ENCODE measurements around the gene GALNT10.
A peak's percentile ranks its signal among the peaks of the same experiment; 100 is the strongest.

Gene GALNT10

DNA sequence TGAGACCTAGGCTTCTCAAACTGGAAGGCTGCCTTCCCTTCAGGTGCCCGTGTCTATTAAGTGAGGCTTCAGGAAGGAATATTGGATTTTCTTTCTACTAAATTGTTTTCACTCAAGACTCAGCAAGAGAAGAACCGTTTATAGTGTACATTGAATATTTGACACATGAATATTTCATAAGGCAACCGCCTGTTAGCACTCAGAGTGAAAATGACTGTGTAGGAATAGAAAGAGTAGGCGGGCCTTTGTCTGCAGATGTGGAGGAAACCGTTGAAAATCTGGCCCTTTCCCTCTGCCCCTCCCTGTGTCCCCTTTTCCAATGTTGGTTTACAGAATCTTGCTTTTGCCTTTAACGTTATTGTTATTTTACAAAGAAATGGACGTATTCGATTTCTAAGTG is 261.4 kb downstream of the GALNT10 start:
- no peak for DNase-seq

DNA sequence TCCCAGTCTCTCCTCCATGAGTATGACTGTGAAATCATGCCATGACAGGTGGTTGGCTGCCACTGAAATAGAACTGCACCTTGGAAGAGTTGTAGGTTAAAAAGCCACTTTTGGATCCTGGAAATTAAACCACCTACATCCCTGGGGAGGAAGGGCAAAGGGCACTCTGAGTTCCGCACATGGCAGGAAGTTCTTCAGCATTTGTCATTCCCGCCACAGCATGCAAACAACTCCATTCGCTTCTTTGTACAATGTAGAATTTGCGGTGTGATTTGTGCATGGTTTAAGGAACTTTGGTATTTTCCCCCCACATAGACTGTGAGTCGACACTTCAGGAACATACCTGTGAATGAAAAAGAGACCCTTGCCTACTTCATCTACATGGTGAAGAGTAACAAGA is 265.1 kb downstream of the GALNT10 start:
- DNase-seq, result no peak

DNA sequence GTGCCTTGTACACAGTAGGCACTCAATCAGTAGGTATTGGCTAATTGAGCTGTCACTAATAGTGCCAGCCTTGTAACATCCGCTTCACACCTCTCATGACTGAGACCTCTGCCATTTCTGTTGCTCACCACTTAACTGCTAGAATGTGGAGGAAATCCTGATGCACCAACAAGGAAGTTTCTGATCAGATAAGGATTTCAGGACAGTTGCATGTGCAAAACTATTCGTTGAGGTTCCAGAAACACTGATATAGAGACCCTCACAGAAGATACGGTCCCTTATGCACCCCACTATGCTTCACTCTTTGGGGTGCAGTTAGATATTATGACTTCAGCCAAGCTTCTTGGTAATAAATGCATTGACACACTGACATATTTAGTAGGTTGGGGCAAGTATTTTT is 266.0 kb downstream of the GALNT10 start:
- DNase-seq, result no peak

DNA sequence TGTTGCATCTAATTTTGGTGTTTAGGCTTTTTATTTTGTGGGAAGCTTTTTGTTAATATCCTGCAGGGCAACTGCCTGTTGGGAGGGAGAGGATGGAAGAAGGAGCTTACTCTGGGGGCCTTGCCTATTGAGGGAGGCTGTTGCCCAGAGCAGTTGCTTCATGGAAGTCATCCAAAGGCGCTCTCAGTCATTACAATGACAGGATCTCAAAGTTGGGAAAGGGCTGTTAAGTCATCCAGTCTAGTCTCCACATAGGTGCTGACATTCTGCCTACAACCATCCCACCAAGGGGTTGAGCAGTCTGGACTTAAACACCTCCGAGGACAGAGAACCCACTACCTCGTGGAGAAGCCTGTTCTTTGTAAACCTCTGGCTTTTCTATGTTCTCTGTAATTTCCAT is 268.5 kb downstream of the GALNT10 start:
- no peak for DNase-seq

DNA sequence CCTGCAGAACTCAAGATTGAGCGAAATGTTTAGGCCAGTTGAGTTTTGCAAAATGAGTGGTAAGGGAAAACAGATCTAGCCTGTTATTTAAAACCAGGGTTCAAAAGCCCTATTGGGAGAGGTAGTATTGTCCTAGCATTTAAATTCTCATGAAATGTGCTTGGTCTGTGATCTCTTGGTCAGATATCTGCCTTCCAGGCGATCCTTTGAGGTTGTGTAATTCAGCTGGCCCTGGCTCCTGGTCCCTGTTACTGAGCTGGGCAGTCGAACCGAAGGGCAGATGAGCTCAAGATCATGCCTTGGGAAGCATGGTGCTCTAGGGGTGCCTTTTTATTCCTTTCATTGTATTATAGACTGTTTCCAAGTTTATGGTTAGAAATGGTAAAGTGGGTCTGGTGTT is 269.6 kb downstream of the GALNT10 start:
- DNase-seq, result no peak

DNA sequence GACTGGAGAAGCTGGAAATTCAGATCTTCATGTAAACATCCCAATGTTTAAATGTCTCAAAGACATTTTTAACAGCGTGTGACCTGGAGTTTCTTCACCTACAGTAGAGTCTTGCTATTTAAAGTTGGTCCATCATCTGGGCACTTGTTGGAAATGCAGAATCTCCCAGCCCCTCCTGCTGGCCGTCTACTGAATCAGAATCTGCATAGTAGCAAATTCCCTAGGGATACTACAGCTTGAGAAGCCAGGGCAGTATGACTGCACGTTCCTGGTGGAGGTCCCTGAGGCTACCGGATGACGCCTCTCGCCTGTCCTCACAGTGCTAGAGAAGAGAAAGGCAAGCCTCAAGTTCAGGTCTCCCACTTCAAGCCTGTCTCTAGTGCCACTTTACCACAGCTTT is 271.0 kb downstream of the GALNT10 start:
- no peak for DNase-seq

DNA sequence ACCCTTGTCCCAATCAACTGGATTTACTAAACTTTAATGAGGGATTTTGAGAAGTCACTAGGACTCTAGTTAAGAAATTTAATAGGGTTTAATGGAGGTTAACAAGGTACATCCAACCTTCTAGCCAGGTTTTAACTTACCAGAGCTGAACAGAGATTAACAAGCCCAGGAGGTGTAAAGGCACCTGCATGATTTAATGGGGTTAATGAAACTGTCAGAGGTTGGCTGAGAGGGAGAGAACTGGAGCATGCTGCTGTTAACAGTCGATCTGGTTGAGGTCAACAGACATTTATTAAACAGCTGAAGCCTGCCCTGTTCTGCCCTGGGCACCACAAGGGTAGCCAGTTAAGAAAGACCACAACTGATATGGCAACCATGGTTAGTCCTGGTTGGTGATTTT is 273.9 kb downstream of the GALNT10 start:
- DNase-seq, result no peak

DNA sequence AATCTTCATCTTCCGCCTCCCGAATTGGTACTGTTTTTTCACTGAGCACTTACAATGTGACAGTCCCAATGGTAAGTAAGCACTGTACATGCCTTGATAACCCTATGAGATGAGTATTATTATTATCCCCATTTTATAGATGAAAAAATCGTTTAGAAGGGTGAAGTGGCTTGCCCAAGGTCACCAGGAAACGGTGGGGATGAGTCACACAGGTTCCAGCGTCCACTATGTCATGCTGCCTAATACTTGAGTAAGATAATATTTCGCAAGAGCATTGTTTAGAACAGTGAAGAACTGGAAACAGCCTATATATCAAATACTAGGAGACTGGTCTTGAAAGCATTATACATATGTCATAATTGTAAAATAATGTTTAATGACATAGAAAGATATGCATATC is 274.6 kb downstream of the GALNT10 start:
- no peak for DNase-seq

DNA sequence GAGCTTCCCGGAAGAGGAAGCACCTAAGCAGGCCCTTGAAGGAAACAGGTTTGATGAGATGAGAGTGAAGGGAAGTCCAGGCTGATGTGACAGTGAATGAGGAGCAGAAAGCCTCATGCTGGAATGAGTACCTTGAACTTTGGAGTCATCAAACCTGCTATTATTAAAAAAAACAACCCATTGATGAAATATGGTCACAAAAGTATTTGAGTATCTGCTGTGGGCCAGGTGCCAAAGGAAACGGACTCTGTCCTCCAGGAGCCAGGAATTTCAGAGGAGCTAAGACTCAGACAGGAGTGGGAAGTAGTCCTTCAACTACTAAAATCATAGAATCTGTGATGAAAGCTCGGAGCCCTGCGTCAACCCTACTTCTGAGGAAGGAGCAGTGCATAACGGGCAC is 275.6 kb downstream of the GALNT10 start:
- DNase-seq, result no peak

DNA sequence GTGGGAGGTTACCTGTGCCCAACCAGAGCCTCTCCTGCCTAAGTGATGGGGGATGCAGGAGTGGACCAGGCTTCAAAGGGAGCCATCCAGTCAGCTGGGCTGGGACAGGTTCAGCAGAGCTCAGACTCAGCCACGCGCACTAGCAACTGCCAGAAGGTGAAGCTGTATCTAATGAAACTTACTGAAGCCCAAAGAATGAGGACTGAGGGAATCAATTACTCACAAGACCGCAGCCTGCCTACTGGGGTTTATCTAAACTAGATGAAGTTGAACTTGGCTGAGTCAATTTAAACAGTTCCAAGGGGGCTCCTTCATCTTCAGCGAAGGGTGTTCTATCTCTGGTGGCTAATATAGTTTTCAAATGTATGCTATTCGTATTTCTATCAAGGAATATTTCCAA is 276.1 kb downstream of the GALNT10 start:
- DNase-seq, result no peak

DNA sequence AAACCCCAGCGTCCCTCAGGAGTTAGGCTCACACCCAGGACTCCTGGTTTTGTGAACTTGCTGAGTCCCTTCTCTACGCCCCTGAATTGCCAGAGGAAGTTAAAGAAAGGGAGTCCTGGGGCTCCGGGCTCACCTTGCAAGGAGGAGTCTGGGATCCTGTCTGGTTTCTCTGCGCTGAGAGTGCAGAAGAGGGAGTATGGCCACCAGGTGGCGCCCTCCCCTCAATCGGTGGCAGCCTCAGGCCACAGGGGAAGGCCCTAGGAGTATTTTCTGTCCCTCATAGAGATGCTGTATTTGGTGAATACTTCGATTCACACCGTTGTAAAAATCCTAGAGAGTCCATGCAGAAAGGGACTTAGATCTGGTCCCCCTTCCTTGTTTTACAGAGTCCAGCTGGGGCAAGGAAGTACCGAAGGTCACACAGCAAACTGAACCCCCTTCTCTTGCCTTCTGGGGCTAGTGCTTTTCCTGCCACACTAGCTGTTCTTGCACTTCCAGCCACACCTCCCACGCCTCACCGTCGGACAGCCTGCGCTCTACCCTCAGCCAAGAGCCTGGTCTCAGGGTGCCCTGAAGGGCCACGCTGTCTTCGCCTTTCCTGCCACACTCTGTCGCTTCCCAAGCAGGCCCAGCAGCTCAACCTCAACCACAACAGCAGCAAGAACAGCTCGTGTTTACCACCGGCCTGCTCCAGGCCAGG is 277.3 kb downstream of the GALNT10 start:
- peak; percentile 97 for DNase-seq

DNA sequence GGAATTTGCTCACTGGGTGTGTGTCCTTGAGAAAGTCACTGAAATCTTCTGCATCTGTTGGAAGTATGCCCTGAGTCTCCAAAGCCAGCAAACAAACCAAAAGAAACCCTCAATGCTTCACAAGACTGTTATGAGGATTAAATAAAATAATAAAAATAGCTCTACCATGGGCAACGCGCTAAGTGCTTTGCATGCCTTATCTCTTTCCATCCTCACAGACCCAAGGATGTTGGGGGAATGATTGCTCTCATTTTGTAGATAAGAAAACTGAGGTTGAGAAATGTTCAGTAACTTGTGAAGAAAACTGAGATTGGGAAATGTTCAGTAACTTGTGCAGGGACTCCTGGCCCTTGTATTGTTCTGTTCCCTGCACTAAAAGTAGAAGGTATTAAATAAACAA is 279.6 kb downstream of the GALNT10 start:
- DNase-seq, result no peak

Measured in activated CD8-positive, alpha-beta memory T cell treated with anti-CD3 and anti-CD28 coated beads, Interleukin-2, amount 50 U/mL, for 48 hours (primary cell).